ENCODE data around the gene CALR.
A peak's percentile ranks its signal among the peaks of the same experiment; 100 is the strongest.
"Not testable (repeated sequence)": the region's sequence is repeated elsewhere in the genome, so short reads cannot be mapped to it uniquely, and the experiment has no call there.

Gene CALR

GRCh38 chr19:12912571-12912970 is 25.8 kb upstream of the CALR start:
- no peaks in the 10 kb centered on the region for H3K27me3 ChIP-seq (ENCODE audit: insufficient read depth, poor library complexity, severe bottlenecking)
- no peak overlapping the region for H3K4me3 ChIP-seq (replicated peaks; ENCODE audit: insufficient read depth, low read length)
- no peak for TF ChIP-seq CTCF (IDR thresholded peaks at IDR 0.05; ENCODE audit: insufficient read depth, low read length)
- no peak for TF ChIP-seq SPI1 (IDR thresholded peaks at IDR 0.05; ENCODE audit: borderline replicate concordance, low read depth)
- TF ChIP-seq POLR2AphosphoS5 (IDR thresholded peaks at IDR 0.05; ENCODE audit: low read depth): no peak
- TF ChIP-seq GABPA (IDR thresholded peaks at IDR 0.05; ENCODE audit: low read depth): no peak
- TF ChIP-seq, protein P1, sequence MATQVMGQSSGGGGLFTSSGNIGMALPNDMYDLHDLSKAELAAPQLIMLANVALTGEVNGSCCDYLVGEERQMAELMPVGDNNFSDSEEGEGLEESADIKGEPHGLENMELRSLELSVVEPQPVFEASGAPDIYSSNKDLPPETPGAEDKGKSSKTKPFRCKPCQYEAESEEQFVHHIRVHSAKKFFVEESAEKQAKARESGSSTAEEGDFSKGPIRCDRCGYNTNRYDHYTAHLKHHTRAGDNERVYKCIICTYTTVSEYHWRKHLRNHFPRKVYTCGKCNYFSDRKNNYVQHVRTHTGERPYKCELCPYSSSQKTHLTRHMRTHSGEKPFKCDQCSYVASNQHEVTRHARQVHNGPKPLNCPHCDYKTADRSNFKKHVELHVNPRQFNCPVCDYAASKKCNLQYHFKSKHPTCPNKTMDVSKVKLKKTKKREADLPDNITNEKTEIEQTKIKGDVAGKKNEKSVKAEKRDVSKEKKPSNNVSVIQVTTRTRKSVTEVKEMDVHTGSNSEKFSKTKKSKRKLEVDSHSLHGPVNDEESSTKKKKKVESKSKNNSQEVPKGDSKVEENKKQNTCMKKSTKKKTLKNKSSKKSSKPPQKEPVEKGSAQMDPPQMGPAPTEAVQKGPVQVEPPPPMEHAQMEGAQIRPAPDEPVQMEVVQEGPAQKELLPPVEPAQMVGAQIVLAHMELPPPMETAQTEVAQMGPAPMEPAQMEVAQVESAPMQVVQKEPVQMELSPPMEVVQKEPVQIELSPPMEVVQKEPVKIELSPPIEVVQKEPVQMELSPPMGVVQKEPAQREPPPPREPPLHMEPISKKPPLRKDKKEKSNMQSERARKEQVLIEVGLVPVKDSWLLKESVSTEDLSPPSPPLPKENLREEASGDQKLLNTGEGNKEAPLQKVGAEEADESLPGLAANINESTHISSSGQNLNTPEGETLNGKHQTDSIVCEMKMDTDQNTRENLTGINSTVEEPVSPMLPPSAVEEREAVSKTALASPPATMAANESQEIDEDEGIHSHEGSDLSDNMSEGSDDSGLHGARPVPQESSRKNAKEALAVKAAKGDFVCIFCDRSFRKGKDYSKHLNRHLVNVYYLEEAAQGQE (IDR thresholded peaks at IDR 0.05; ENCODE audit: insufficient replicate concordance, low read depth): no peak
- H3K27ac ChIP-seq (replicated peaks): peak overlapping the region; percentile 97
- DNase-seq (ENCODE audit: low read depth in 1 of 2, low spot score in 1 of 2): no peak

DNA sequence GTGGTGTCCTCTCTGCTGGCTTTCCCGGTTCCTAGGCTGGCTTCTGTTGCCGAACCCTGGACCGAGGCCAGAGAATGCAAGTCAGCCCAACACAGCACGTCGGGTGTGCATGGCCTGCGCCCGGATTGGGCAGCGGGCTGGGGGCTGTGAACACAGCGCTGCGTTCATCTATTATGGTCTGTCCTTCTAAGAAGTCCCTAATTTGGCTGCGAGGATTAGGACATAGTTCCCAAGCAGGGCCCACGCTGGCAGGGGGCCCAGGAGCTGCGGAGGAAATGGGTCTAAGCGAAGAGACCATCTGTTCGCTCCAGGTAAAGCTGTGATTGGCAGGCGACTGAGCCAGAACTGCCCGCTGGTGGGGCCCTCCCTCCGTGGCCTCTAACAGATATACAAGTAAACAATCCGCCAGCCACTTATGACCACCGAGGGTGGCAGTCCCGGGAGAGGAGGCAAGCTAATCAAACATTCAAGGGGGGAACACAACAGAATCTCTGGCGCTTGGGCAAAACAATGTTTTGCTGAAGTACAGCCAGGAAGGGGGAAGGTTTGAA is 25.3 kb upstream of the CALR start:
- H3K27ac ChIP-seq (replicated peaks): peak overlapping the region; percentile 97
- no peak overlapping the region for H3K4me3 ChIP-seq (replicated peaks; ENCODE audit: insufficient read depth, low read length)
- peak in 1 of 2 experiments; percentile 53 for DNase-seq (ENCODE audit: low read depth in 1 of 2, low spot score in 1 of 2)
- TF ChIP-seq SPI1 (IDR thresholded peaks at IDR 0.05; ENCODE audit: borderline replicate concordance, low read depth) (no peak; the same call in 1 of the 2 replicates), GABPA (IDR thresholded peaks at IDR 0.05; ENCODE audit: low read depth) (no peak), POLR2AphosphoS5 (IDR thresholded peaks at IDR 0.05; ENCODE audit: low read depth) (no peak), CTCF (IDR thresholded peaks at IDR 0.05; ENCODE audit: insufficient read depth, low read length) (no peak)
- TF ChIP-seq, protein P1 (IDR thresholded peaks at IDR 0.05; ENCODE audit: insufficient replicate concordance, low read depth): no peak
- no peaks in the 10 kb centered on the region for H3K27me3 ChIP-seq (ENCODE audit: insufficient read depth, poor library complexity, severe bottlenecking)

- Histone ChIP-seq H3K27me3 (ENCODE audit: insufficient read depth, poor library complexity, severe bottlenecking) (no peaks in the 10 kb centered on the region), H3K27ac (replicated peaks) (peak overlapping the region; percentile 97), H3K4me3 (replicated peaks; ENCODE audit: insufficient read depth, low read length) (no peak overlapping the region)
- TF ChIP-seq, protein P1 (IDR thresholded peaks at IDR 0.05; ENCODE audit: insufficient replicate concordance, low read depth): peak; percentile 55
- peak; percentile 62; the same call in 1 of the 2 replicates for TF ChIP-seq SPI1 (IDR thresholded peaks at IDR 0.05; ENCODE audit: borderline replicate concordance, low read depth)
- peak; percentile 28; the same call in 1 of the 2 replicates for TF ChIP-seq GABPA (IDR thresholded peaks at IDR 0.05; ENCODE audit: low read depth)
- peak; percentile 97 for TF ChIP-seq POLR2AphosphoS5 (IDR thresholded peaks at IDR 0.05; ENCODE audit: low read depth)
- no peak for TF ChIP-seq CTCF (IDR thresholded peaks at IDR 0.05; ENCODE audit: insufficient read depth, low read length)
- peak; percentile 75 to 97 for DNase-seq (ENCODE audit: low read depth in 1 of 2, low spot score in 1 of 2)
Observed at GRCh38 chr19:12913851-12914690, 24.3 kb upstream of the CALR start.

- not testable (repeated sequence) for H3K4me3 ChIP-seq (replicated peaks; ENCODE audit: insufficient read depth, low read length); H3K27ac ChIP-seq (replicated peaks); H3K27me3 ChIP-seq (ENCODE audit: insufficient read depth, poor library complexity, severe bottlenecking); DNase-seq (ENCODE audit: low read depth in 1 of 2, low spot score in 1 of 2)
Observed at GRCh38 chr19:12915860-12916259, 22.5 kb upstream of the CALR start.

Data from HL-60 (cell line).